Neural cell (in vitro differentiated cells): ENCODE measurements around the gene HTR1A.

Source experiments
- EP300 ChIP-seq: fragments of 450-650 bp; conservative IDR thresholded peaks from 2 replicates; pipeline ENCODE4 v1.6.1; 2014; ENCODE audit warnings: antibody characterized with exemption, mild to moderate bottlenecking, moderate library complexity; ENCODE audit not compliant: poor library complexity, severe bottlenecking
- EZH2 ChIP-seq: fragments of 200-600, 300-800 bp; shearing (Covaris generic), sonication (generic); IDR thresholded peaks from 2 replicates; pipeline ENCODE4 v1.6.1; 2014; ENCODE audit warnings: antibody characterized with exemption, low read length, borderline replicate concordance, mild to moderate bottlenecking; ENCODE audit not compliant: insufficient read depth, poor library complexity, severe bottlenecking
- MXI1 ChIP-seq: fragments of 450-650 bp; conservative IDR thresholded peaks from 2 replicates; pipeline ENCODE4 v1.6.1; 2014; ENCODE audit warnings: antibody characterized with exemption, mild to moderate bottlenecking; ENCODE audit not compliant: poor library complexity, severe bottlenecking
- POLR2AphosphoS5 ChIP-seq: IDR thresholded peaks from 2 replicates; pipeline ENCODE4 v1.6.1; 2012
- TAF1 ChIP-seq: IDR thresholded peaks from 2 replicates; pipeline ENCODE4 v1.6.1; 2012; ENCODE audit warnings: low read depth
- TF ChIP-seq, protein P1 (sequence below): fragments of 450-650 bp; IDR thresholded peaks from 2 replicates; pipeline ENCODE4 v1.5.1; 2014; ENCODE audit warnings: antibody characterized with exemption, mild to moderate bottlenecking, moderate library complexity; ENCODE audit not compliant: poor library complexity, severe bottlenecking
- TF ChIP-seq, protein P2 (sequence below): IDR thresholded peaks from 2 replicates; pipeline ENCODE4 v1.6.1; 2012; ENCODE audit warnings: borderline replicate concordance

DNA sequence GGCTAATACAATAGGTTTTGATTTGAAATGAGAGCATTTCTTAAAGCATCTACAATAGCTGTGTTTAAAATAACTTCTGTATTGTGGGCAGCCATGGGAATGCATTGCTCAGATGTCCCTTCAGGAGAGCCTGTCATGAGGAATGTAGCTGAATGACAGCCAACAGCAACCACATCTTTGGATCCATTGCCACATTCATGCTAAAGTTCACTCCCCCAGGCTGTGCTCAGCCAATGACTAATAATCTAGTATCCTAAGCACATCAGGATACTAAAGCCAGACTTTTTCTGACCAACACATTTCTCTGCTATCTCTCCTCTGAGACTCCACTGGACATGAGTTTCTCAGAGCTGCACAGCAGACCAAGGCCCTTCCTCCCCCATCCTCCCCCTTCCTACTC, 45.5 kb downstream of the HTR1A start:
- TF ChIP-seq, protein P1, sequence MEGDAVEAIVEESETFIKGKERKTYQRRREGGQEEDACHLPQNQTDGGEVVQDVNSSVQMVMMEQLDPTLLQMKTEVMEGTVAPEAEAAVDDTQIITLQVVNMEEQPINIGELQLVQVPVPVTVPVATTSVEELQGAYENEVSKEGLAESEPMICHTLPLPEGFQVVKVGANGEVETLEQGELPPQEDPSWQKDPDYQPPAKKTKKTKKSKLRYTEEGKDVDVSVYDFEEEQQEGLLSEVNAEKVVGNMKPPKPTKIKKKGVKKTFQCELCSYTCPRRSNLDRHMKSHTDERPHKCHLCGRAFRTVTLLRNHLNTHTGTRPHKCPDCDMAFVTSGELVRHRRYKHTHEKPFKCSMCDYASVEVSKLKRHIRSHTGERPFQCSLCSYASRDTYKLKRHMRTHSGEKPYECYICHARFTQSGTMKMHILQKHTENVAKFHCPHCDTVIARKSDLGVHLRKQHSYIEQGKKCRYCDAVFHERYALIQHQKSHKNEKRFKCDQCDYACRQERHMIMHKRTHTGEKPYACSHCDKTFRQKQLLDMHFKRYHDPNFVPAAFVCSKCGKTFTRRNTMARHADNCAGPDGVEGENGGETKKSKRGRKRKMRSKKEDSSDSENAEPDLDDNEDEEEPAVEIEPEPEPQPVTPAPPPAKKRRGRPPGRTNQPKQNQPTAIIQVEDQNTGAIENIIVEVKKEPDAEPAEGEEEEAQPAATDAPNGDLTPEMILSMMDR, result no peak
- TF ChIP-seq MXI1 (no peak), EZH2 (no peak), POLR2AphosphoS5 (no peak), TAF1 (no peak), EP300 (no peak)
- TF ChIP-seq, protein P2, sequence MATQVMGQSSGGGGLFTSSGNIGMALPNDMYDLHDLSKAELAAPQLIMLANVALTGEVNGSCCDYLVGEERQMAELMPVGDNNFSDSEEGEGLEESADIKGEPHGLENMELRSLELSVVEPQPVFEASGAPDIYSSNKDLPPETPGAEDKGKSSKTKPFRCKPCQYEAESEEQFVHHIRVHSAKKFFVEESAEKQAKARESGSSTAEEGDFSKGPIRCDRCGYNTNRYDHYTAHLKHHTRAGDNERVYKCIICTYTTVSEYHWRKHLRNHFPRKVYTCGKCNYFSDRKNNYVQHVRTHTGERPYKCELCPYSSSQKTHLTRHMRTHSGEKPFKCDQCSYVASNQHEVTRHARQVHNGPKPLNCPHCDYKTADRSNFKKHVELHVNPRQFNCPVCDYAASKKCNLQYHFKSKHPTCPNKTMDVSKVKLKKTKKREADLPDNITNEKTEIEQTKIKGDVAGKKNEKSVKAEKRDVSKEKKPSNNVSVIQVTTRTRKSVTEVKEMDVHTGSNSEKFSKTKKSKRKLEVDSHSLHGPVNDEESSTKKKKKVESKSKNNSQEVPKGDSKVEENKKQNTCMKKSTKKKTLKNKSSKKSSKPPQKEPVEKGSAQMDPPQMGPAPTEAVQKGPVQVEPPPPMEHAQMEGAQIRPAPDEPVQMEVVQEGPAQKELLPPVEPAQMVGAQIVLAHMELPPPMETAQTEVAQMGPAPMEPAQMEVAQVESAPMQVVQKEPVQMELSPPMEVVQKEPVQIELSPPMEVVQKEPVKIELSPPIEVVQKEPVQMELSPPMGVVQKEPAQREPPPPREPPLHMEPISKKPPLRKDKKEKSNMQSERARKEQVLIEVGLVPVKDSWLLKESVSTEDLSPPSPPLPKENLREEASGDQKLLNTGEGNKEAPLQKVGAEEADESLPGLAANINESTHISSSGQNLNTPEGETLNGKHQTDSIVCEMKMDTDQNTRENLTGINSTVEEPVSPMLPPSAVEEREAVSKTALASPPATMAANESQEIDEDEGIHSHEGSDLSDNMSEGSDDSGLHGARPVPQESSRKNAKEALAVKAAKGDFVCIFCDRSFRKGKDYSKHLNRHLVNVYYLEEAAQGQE, result no peak
